GM21737 (cell line): ENCODE data around the gene RTL1.

Experiments used
- ATAC-seq: cut with Tn5 transposase; IDR thresholded peaks from one replicate; pipeline ENCODE4 v1.9.1; 2021; ENCODE audit warnings: mild to moderate bottlenecking, moderate library complexity; ENCODE audit not compliant: unreplicated experiment

Gene RTL1

GRCh38 chr14:100866666-100867630 lies 36.6 kb downstream of the RTL1 start:
- no peak for ATAC-seq

GRCh38 chr14:100865682-100866591 lies 37.6 kb downstream of the RTL1 start:
- ATAC-seq: no peak

GRCh38 chr14:100864960-100865681 lies 38.4 kb downstream of the RTL1 start:
- no peak for ATAC-seq

DNA sequence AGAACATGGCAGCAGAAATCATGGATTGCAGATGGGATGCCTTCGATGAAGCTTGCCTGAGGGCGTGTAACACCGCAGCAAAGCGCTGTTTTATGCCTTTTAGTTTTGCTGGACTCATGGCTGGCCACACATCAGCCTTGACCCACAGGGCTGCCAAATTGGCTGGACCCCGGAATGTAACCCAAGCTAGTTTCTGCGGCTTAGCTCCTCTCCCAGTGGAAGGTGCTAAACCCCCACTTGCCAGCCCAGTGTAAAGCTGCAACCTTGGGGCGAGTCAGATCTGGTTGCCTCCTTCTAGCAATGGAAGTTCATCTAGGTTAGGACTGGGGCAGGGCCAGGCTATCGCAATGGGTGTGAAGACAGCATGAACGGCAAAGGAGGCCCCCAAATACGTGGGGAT lies 39.3 kb downstream of the RTL1 start:
- no peak for ATAC-seq

DNA sequence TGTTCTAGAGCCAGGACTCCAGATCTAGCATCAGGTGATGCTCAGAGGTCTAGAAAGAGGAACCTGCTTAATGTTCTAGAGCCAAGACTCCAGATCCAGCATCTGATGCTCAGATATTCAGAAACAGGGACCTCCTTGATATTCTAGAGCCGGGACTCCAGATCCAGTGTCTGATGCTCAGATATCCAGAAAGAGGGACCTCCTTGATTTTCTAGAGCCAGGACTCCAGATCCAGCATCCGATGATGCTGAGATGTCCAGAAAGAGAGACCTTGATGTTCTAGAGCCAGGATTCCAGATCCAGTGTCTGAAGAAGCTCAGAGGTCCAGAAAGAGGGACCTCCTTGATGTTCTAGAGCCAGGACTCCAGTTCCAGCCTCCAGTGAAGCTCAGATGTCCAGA lies 40.7 kb downstream of the RTL1 start:
- ATAC-seq: no peak

GRCh38 chr14:100862277-100862676 lies 41.2 kb downstream of the RTL1 start:
- ATAC-seq: no peak

DNA sequence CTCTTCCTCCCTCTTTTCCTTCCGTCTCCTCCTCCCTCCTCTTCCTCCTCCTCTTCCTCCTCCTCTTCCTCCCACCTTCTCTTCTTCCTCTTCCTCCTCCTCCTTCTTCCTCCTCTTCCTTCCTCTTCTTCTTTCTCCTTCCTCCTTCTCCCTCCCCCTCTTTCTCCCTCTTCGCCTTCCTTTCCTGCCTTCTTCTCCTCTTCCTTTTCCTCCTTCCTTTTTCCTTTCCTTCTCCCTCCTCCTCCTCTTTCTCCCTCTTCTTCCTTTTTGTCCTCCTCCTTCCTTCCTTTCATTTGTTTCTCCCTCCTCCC lies 41.6 kb downstream of the RTL1 start:
- ATAC-seq: no peak

GRCh38 chr14:100861188-100861936 lies 42.2 kb downstream of the RTL1 start:
- ATAC-seq: no peak

GRCh38 chr14:100860556-100861187 lies 42.9 kb downstream of the RTL1 start:
- no peak for ATAC-seq

DNA sequence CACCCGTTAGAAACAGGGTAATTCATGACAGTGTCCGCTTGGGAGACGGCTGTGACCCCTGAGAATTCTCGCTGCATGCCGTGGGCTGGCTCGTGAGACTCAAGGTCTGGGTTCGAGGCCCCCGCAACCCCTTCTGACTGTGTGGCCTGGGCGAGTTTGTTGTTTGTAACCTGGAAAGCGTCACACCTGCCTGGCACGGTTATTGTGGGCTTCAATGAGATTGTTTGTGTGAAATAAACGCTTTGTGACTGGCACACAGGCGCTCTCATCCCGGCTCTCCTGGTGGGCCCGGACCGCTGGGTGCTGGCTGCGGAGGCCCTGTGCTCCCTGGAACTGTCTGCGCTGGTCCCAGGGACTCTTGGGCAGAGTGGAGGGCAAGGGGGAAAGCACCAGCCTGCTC lies 43.7 kb downstream of the RTL1 start:
- ATAC-seq: no peak

DNA sequence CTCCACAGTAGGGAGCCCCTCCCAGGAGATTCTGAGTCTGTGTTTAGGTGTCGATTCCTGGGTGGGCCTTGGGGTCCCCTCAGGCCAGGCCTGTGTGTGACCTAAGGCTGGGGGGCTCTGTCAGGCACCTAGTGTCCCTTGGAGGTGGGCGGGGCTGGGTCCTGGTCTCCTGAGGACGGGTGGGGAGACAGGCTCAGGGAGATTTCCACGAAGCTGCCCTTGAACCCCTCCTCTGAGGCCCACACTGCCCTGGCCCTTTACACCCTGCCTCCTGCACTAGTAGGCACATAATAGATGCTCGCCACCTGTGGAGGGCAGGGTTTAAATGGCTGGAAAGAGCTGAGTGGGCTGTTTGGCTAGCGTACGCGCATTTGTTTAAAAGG lies 44.7 kb downstream of the RTL1 start:
- no peak for ATAC-seq

DNA sequence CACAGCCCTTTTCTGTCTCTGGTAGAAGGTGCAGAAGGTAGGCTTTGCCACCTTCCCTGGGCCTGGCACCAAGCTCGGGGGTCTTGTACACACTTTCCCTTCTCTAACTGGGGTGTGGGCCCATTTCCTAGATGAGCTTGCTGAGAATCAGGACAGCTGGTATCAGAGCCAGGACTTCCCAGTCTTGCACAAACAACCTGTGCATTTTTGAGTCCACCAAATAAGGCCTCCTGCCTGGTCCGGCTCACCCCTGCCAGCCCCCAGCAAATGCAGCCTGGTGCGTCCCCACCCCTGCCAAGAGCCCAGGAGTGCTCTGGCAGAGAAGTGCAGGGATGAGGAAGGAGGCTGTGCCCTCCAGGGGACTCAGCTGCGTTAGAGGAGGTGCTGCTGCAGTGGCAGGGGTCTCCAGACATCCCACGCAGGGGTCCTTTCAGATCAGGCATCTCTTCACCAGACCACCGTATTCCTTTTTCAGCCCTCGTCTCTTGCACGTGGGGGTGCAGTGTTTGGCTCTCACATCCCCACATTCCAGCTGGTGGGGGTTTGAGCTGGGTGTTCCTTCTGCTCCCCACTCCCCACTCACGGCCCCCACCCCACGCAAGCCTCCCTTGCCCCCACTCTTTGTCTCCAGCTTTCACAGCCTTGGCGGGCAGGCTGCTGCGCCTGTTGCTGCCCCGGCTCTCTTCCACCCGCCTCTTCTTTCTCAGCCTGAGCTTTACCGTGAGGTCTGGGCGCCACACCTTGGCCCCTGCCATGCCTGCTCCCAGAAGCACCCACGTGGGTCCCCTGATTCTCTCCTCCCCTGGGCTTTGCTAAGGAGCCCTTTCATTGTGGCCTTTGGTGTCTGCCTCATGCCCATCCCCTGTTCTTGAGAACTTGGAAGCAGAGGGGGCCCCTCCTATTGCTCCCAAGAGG lies 45.3 kb downstream of the RTL1 start:
- ATAC-seq: no peak

- ATAC-seq: no peak
Observed at GRCh38 chr14:100857233-100857922, 46.1 kb downstream of the RTL1 start.

- ATAC-seq: no peak
Observed at GRCh38 chr14:100856056-100856950, 47.2 kb downstream of the RTL1 start.

GRCh38 chr14:100855256-100855930 lies 48.1 kb downstream of the RTL1 start:
- no peak for ATAC-seq

- ATAC-seq: no peak
Observed at GRCh38 chr14:100854435-100854834, 49.1 kb downstream of the RTL1 start.
